Measurements from ENCODE around the gene SH2D6.
A peak's percentile ranks its signal among the peaks of the same experiment; 100 is the strongest.
"Not testable (repeated sequence)": the region's sequence is repeated elsewhere in the genome, so short reads cannot be mapped to it uniquely, and the experiment has no call there.

SH2D6 gene

DNA sequence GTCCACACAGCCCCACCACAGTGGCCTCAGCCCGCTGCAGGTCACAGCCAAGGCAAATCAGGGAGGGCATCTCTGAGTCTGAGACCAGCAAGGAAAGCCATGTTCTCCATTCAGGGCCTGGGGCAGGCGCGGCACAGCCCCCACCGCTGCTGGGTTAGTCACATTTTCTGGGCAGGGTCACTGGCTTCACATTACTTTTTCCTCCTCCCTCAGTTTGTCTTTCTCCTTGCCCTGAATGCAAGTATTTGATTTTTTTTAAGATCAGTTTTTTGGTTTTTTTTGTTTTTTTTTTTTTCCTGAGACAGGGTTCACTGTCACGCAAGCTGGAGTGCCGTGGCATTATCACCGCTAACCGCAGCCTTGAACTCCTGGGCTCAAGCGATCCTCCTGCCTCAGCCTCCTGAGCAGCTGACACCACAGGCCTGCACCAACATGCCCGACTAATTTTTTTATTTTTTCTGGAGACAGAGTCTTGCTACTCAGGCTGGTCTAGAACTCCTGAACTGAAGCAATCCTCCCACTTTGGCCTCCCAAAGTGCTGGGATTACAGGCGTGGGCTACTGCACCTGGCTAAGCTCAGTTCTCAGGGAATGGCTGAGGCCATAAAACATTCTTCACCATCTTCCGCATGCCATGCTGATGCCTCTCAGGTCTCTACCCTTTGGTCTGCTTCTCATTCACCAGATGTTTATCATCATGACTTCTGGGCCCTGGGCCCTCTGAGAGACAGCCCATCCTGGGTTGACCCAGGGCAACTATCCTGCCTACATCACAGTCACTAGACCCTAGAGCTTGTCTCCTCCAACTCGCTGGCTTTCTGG, 7.7 kb upstream of the SH2D6 start:
- H3K27ac ChIP-seq, result no peak overlapping the region
- TF ChIP-seq CTCF (conservative IDR thresholded peaks at IDR 0.05), result no peak

DNA sequence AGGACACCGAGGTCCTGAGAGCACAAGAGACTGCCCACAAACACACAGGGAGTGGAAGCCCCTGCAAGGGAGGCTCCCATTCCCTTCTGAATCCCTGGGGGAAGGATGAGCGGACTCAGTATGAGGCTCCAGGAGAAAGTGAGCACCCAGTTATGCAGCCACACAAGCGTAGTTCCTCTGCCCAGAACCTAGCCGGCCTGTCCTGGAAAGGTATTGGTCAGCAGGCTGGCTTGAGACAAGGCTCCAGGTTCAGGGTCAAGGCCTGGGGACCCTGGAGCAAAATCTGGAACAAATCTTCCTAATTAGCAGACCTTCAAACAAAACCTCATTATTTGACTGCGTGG, 7.1 kb upstream of the SH2D6 start:
- no peak overlapping the region for H3K27ac ChIP-seq

DNA sequence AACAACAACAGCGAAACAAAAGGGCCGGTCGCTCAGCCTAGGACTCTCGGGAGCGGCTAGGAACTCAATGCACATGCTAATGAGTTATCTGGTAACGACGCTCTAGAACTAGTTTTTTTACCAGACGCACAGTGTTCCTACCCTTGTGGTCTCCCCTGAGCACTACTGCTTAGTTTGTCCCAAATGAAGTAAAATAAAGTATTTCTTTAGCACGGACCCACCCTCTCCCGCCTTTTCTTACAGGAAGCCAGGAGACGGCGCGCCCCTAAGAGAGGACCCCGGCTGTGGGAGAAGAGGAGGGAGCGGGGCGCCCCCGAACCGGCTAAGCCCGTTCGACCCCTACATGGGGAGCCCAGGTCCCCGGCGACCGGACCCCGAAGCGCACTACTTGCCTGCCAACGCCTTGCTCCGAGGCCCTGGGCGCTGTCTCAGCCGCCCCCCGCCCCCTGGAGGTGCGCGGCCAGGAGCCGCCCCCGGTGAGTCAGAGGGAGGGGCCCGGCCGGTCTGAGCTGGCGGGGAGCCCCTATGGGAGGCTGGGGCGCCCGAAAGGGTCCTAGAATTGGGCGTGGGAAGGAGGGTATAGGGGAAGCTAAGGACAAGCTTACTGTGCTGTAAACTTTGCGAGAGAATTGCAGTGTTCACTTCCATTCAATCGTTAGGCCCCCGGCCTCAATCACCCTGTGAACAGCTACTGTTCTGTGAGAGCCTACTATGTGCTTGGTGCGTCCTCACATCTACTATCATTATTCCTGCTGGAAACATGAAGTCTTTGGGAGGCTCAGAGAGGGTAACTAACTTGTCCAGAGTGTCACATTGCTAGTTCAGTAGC, 4.7 kb upstream of the SH2D6 start:
- no peak for TF ChIP-seq CTCF (conservative IDR thresholded peaks at IDR 0.05)
- no peak overlapping the region for H3K27ac ChIP-seq

More for the DNA sequence above, 7.1 kb upstream of the SH2D6 start:
- TF ChIP-seq CTCF (conservative IDR thresholded peaks at IDR 0.05), result no peak

- not testable (repeated sequence) for H3K27ac ChIP-seq
Measured at GRCh38 chr2:85414421-85414759, 4.1 kb upstream of the SH2D6 start.

GRCh38 chr2:85414761-85415553, 3.6 kb upstream of the SH2D6 start:
- no peak for TF ChIP-seq CTCF (conservative IDR thresholded peaks at IDR 0.05)
- H3K27ac ChIP-seq, result no peak overlapping the region

GRCh38 chr2:85415980-85416650, 2.4 kb upstream of the SH2D6 start:
- no peak for TF ChIP-seq CTCF (conservative IDR thresholded peaks at IDR 0.05)
- H3K27ac ChIP-seq, result no peak overlapping the region

- TF ChIP-seq CTCF (conservative IDR thresholded peaks at IDR 0.05), result no peak
- H3K27ac ChIP-seq, result peak overlapping the region; percentile 99
Measured at GRCh38 chr2:85419009-85419675, 628 bp downstream of the SH2D6 start.
